Fibroblast of skin of left biceps (primary cell): ENCODE data around the gene FAM169A.
"Not testable (repeated sequence)": the region's sequence is repeated elsewhere in the genome, so short reads cannot be mapped to it uniquely, and the experiment has no call there.

Experiments used
- DNase-seq, 2 experiments: peaks; one replicate each; pipeline ENCODE4 v3.0.0-alpha.2; 2013; ENCODE audit warnings: low read depth in 2 of 2

FAM169A gene

GRCh38 chr5:74865804-74866595 lies at the start of gene FAM169A:
FAM169A (minus strand) TSS chr5:74866387; CDS start chr5:74841676, 24,711 bp downstream.
- DNase-seq: no peak

- no peak for DNase-seq
These were observed 49.3 kb upstream of the FAM169A start for GRCh38 chr5:74915488-74915887.

DNA sequence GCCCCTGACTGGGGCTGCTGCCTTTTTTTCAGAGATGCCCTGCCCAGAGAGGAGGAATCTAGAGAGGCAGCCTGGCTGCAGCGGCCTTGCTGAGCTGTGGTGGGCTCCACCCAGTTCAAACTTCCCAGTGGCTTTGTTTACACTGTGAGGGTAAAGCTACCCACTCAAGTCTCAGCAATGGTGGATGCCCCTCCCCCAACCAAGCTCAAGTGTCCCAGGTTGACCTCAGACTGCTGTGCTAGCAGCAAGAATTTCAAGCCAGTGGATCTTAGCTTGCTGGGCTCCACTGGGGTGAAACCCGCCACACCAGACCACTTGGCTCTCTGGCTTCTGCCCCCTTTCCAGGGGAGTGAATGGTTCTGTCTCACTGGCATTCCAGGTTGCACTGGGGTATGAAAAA lies 45.2 kb upstream of the FAM169A start:
- not testable (repeated sequence) for DNase-seq

DNA sequence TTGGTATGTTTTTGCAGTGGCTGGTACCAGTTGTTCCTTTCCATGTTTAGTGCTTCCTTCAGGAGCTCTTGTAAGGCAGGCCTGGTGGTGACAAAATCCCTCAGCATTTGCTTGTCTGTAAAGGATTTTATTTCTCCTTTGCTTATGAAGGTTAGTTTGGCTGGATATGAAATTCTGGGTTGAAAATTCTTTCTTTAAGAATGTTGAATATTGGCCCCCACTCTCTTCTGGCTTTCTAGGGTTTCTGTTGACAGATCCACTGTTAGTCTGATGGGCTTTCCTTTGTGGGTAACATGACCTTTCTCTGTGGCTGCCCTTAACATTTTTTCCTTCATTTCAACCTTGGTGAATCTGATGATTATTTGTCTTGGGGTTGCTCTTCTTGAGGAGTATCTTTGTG lies 43.7 kb upstream of the FAM169A start:
- not testable (repeated sequence) for DNase-seq

- DNase-seq: not testable (repeated sequence)
These were observed 42.0 kb upstream of the FAM169A start for GRCh38 chr5:74908237-74908636.

GRCh38 chr5:74904713-74905112 lies 38.5 kb upstream of the FAM169A start:
- not testable (repeated sequence) for DNase-seq

GRCh38 chr5:74903165-74903787 lies 37.1 kb upstream of the FAM169A start:
- DNase-seq: no peak

- DNase-seq: no peak
These were observed 30.9 kb upstream of the FAM169A start for GRCh38 chr5:74897049-74897448.

DNA sequence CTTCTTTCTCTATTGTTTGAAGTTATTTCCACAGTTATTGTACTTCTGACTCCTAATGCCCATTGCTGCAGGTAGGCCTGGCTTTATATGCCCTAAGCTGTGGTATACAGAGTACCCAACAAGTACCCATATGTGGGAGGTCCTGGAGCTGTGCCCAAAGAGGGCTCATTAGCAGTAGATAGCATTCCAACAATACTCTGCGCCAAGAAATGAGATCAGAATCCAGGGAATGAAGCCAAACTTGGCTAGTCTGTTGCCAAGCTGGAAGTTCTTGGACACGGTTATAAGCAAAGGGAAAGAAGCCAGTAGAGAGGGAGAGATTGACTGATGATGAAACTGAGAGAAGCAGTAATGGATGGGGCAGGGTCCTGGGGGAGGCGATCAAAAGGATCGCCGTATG lies 29.7 kb upstream of the FAM169A start:
- peak; percentile 37 to 42 for DNase-seq

DNA sequence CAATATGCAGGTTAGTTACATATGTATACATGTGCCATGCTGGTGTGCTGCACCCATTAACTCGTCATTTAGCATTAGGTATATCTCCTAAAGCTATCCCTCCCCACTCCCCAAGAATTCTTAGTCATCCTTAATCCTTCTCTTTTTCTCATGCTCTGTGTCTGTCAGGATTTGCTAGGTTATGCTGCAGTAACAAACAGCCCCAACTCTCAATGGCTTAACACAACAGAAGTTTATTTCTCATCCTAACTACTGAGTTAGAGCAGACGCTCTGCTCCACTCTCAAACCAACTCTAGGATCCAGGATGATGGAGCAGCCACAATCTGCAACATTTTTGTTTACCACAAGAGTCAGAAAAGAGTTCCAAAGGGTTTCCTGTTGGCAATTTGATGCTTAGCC lies 28.2 kb upstream of the FAM169A start:
- DNase-seq: no peak

GRCh38 chr5:74892921-74893320 lies 26.7 kb upstream of the FAM169A start:
- no peak for DNase-seq

DNA sequence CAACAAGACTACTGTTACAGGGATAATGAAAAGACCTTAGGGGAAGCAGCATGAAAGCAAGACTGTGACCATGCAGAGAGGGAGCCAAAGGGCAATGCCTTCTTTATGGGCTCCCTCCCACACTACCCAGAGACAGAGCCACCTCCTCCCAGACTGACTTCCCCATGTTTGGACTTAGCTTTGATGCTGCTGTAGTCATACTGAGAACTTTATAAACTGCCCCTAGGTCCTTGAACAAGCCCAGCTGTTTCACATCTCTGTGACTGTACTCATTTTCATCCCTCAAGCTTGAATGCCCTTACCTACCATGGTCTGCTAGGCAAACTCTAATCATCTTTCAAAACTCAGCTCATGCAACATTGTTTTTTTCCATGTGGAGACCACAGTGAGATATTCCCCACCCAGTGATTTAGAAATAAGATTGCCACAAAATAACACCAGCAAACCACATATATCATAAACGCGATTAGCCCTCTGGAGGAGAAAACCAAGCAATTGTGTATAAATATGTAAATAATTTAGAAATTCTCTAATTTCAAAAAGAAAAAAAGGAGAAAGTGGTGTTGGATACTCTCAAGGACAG lies 23.4 kb upstream of the FAM169A start:
- DNase-seq: no peak

- DNase-seq: no peak
These were observed 21.9 kb upstream of the FAM169A start for GRCh38 chr5:74888117-74888516.

DNA sequence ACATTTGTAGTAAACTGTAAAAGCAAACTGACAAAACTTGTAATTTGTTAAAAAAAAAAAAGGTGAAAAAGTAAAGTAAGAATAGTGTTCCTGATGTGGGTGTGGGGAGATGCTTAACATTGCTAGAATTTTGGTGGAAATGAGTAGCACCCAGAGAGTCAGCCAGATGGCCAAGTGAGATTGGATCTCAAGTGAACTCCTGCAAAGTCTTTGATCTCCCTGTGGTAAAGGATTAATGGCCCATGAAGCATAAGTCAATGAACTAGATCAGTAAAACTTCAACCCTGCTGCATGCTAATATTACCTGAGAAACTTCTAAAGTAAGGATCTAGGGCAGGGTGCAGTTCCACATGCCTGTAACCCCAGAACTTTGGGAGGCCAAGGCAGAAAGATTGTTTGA lies 19.0 kb upstream of the FAM169A start:
- no peak for DNase-seq

DNA sequence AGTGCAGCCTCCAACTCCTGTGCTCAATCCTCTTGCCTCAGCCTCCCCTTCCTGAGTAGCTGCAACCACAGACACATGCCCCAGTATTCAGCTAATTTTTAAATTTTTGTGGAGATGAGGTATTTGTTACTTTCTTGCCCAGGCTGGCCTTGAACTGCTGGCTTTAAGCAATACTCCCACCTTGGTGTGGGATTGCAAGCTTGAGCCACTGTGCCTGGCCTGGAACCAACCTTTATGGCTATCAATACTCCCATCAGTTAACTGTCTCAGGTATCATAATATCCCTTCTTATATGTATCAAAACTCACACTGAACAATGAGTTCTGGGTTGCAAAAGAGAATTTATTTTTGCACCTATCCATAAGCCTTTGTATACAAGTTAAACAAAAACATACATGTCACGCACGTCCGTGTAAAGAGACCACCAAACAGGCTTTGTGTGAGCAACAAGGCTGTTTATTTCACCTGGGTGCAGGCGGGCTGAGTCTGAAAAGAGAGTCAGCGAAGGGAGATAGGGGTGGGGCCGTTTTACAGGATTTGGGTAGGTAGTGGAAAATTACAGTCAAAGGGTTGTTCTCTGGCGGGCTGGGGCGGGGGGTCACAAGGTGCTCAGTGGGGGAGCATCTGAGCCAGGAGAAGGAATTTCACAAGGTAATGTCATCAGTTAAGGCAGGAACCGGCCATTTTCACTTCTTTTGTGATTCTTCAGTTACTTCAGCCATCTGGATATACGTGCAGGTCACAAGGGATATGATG lies 16.4 kb upstream of the FAM169A start:
- DNase-seq: not testable (repeated sequence)

GRCh38 chr5:74877624-74878304 lies 11.6 kb upstream of the FAM169A start:
- no peak for DNase-seq

GRCh38 chr5:74875994-74876791 lies 10.0 kb upstream of the FAM169A start:
- no peak for DNase-seq

DNA sequence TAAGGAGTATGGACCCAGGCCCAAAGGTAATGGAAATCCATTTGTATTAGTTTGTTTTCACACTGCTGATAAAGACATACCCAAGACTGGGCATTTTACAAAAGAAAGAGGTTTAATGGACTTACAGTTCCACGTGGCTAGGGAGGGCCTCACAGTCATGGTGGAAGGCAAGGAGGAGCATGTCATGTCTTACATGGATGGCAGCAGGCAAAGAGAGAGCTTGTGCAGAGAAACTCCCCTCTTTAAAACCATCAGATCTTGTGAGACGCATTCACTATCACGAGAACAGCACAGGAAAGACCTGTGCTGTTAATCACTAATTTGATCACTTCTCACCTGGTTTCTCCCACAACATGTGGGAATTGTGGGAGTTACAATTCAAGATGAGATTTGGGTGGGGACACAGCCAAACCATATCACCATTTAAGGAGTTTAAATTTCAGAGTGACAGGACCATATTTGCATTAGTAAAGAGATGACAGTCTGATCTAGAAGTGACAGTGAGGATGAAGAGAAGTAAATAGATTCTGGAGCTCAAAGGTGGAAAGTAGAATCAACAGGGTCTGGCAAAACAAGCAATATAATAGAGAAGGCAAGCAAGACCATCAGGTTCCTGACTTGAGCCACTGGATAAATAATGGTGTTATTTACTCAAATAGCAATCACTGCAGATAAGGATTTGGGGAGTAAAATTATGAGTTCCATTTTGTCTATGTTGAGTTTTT lies 7.5 kb upstream of the FAM169A start:
- no peak for DNase-seq

DNA sequence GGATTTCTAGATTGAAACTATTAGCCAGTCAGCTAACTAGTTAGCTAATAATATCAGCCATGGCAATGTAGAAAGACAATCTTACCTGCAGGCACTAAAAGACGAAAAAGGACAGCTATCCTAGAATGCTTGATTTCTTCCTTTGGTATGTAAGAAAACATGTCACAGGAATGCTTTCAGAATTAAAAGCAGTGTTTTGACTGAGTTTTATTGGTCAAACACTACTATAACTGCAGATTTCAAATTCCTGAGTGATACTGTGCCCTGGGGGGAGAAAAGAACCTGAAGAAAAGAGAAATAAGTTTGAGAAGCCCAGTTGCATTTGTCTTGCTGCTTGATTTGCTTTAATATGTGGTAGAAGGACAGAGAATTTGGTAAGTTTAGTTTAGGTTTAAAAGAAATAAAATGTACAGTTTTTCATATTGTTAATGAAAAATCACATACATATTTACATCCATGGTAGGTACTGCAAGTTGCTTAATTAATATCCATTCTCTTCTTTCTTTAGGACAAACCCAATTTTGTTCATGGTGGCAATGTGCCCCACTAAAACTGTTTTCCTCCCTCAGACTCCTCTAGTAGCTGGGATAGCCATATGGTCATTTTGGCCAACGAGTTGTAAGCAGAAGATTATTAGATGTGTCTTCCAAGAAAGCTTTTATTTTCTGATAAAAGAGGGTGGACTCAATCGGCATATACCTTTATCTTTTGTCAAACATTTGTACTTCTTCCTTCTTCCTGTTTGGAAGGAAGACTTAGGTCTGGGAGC lies 4.3 kb upstream of the FAM169A start:
- no peak for DNase-seq
